WTC11 (cell line): ENCODE data around the gene SOCS1. TPM values are rescaled to one million over a fixed set of nuclear protein-coding genes. Genes with fewer than 3 reads are reported as not detected.

Source experiments
- ATAC-seq: fragments of 200-7000 bp; cut with Tn5 transposase; 2 replicates; pipeline ENCODE4 v1.10.0; 2021; ENCODE audit warnings: mild to moderate bottlenecking, moderate library complexity
- CTCF ChIA-PET: fragments of 300-600 bp; sonication (Branson Sonifier 250); formaldehyde crosslinking; loops from one replicate; lab custom pipeline; 2021; ENCODE audit warnings: antibody characterized with exemption; lab: Charles Lee
- POLR2A ChIA-PET: fragments of 350-600 bp; sonication (Branson Sonifier 250); formaldehyde crosslinking; loops from one replicate; lab custom pipeline; 2021; ENCODE audit warnings: antibody characterized with exemption; lab: Charles Lee
- DNase-seq: peaks from one replicate; pipeline ENCODE4 v3.0.0; 2021; ENCODE audit warnings: low spot score
- H3K27ac Mint-ChIP-seq: 2 replicates; pipeline ENCODE4 v1.8.0; 2021; ENCODE audit warnings: mixed read lengths
- H3K27me3 Mint-ChIP-seq: 2 replicates; pipeline ENCODE4 v1.8.0; 2021; ENCODE audit warnings: low read depth, mild to moderate bottlenecking, moderate library complexity, mixed read lengths
- H3K36me3 Mint-ChIP-seq: 2 replicates; pipeline ENCODE4 v1.8.0; 2021; ENCODE audit warnings: mixed read lengths
- H3K4me1 Mint-ChIP-seq: 2 replicates; pipeline ENCODE4 v1.8.0; 2022; ENCODE audit warnings: mixed read lengths
- H3K4me3 Mint-ChIP-seq: 2 replicates; pipeline ENCODE4 v1.8.0; 2021; ENCODE audit warnings: mild to moderate bottlenecking, moderate library complexity, mixed read lengths
- H3K9me3 Mint-ChIP-seq: 2 replicates; pipeline ENCODE4 v1.8.0; 2021; ENCODE audit warnings: mixed read lengths
- ATF3 ChIP-seq: sonication (generic); formaldehyde crosslinking; conservative IDR thresholded peaks from 2 replicates; pipeline ENCODE4 v1.8.1; 2022; ENCODE audit warnings: mild to moderate bottlenecking, missing genetic modification reagents
- ATF6 ChIP-seq: sonication (generic); formaldehyde crosslinking; IDR thresholded peaks from 2 replicates; pipeline ENCODE4 v1.8.1; 2023; ENCODE audit warnings: mild to moderate bottlenecking, missing genetic modification reagents
- CDX4 ChIP-seq: fragments of 250-450 bp; sonication (Bioruptor Pico); IDR thresholded peaks from 2 replicates; pipeline ENCODE4 v1.9.0; 2021; ENCODE audit warnings: moderate library complexity, mild to moderate bottlenecking, inconsistent platforms, borderline replicate concordance
- CTCF ChIP-seq: fragments of 200-600 bp; IDR thresholded peaks from 2 replicates; pipeline ENCODE4 v1.8.0; 2022; ENCODE audit warnings: antibody characterized with exemption
- EMX1 ChIP-seq: fragments of 250-450 bp; sonication (Bioruptor Pico); IDR thresholded peaks from 2 replicates; pipeline ENCODE4 v1.8.0; 2021; ENCODE audit warnings: mild to moderate bottlenecking
- ERG ChIP-seq: fragments of 250-450 bp; sonication (Bioruptor Pico); IDR thresholded peaks from 2 replicates; pipeline ENCODE4 v1.8.0; 2021; ENCODE audit warnings: mild to moderate bottlenecking
- ESRRA ChIP-seq: sonication (generic); formaldehyde crosslinking; IDR thresholded peaks from 2 replicates; pipeline ENCODE4 v1.8.1; 2022; ENCODE audit warnings: mild to moderate bottlenecking, missing genetic modification reagents, borderline replicate concordance
- FOXJ3 ChIP-seq: sonication (generic); formaldehyde crosslinking; IDR thresholded peaks from 2 replicates; pipeline ENCODE4 v1.9.0; 2021; ENCODE audit warnings: missing genetic modification reagents, mild to moderate bottlenecking, borderline replicate concordance
- GTF2I ChIP-seq: fragments of 250-450 bp; sonication (Bioruptor Pico); conservative IDR thresholded peaks from 2 replicates; pipeline ENCODE4 v1.4.0; 2021; ENCODE audit warnings: mild to moderate bottlenecking
- JAZF1 ChIP-seq: fragments of 250-450 bp; sonication (Bioruptor Pico); IDR thresholded peaks from 2 replicates; pipeline ENCODE4 v1.9.0; 2021; ENCODE audit warnings: moderate library complexity, mild to moderate bottlenecking, inconsistent platforms
- MLX ChIP-seq: sonication (generic); formaldehyde crosslinking; IDR thresholded peaks from 2 replicates; pipeline ENCODE4 v1.8.1; 2023; ENCODE audit warnings: mild to moderate bottlenecking, missing genetic modification reagents, moderate library complexity
- NFATC4 ChIP-seq: fragments of 250-450 bp; sonication (Bioruptor Pico); IDR thresholded peaks from 2 replicates; pipeline ENCODE4 v1.9.0; 2021; ENCODE audit warnings: mild to moderate bottlenecking
- NFYB ChIP-seq: sonication (generic); formaldehyde crosslinking; conservative IDR thresholded peaks from 2 replicates; pipeline ENCODE4 v1.8.0; 2022; ENCODE audit warnings: low read depth, missing genetic modification reagents
- SMAD3 ChIP-seq: sonication (generic); formaldehyde crosslinking; IDR thresholded peaks from 2 replicates; pipeline ENCODE4 v1.8.0; 2022; ENCODE audit warnings: missing genetic modification reagents, mild to moderate bottlenecking, borderline replicate concordance
- TCF7 ChIP-seq: sonication (generic); formaldehyde crosslinking; IDR thresholded peaks from 2 replicates; pipeline ENCODE4 v1.8.0; 2022; ENCODE audit warnings: mild to moderate bottlenecking, low read depth, missing genetic modification reagents, moderate library complexity
- TEAD4 ChIP-seq: sonication (generic); formaldehyde crosslinking; IDR thresholded peaks from 2 replicates; pipeline ENCODE4 v1.8.0; 2022; ENCODE audit warnings: mild to moderate bottlenecking, missing genetic modification reagents
- TP53 ChIP-seq: sonication (generic); formaldehyde crosslinking; IDR thresholded peaks from 2 replicates; pipeline ENCODE4 v1.8.1; 2023; ENCODE audit warnings: mild to moderate bottlenecking, missing genetic modification reagents
- USF1 ChIP-seq: sonication (generic); formaldehyde crosslinking; IDR thresholded peaks from 2 replicates; pipeline ENCODE4 v1.8.0; 2022; ENCODE audit warnings: mild to moderate bottlenecking, missing genetic modification reagents
- ZNF219 ChIP-seq: sonication (generic); formaldehyde crosslinking; IDR thresholded peaks from 2 replicates; pipeline ENCODE4 v1.8.0; 2023; ENCODE audit warnings: missing genetic modification reagents, mild to moderate bottlenecking, borderline replicate concordance
- ZNF232 ChIP-seq: sonication (generic); formaldehyde crosslinking; IDR thresholded peaks from 2 replicates; pipeline ENCODE4 v1.8.0; 2022; ENCODE audit warnings: mild to moderate bottlenecking, missing genetic modification reagents
- ZNF281 ChIP-seq: sonication (generic); formaldehyde crosslinking; IDR thresholded peaks from 2 replicates; pipeline ENCODE4 v1.8.0; 2023; ENCODE audit warnings: mild to moderate bottlenecking, missing genetic modification reagents
- ZNF317 ChIP-seq: sonication (generic); formaldehyde crosslinking; IDR thresholded peaks from 2 replicates; pipeline ENCODE4 v1.8.1; 2023; ENCODE audit warnings: low read depth, mild to moderate bottlenecking, moderate library complexity, missing genetic modification reagents, borderline replicate concordance
- ZNF416 ChIP-seq: fragments of 250-450 bp; sonication (Bioruptor Pico); IDR thresholded peaks from 2 replicates; pipeline ENCODE4 v1.9.0; 2021; ENCODE audit warnings: mild to moderate bottlenecking, inconsistent platforms
- ZNF423 ChIP-seq: fragments of 250-450 bp; sonication (Bioruptor Pico); IDR thresholded peaks from 2 replicates; pipeline ENCODE4 v2.1.2; 2022; ENCODE audit warnings: mild to moderate bottlenecking, moderate library complexity
- total RNA-seq: library from RNA; stranded (reverse); gene quantifications from 3 replicates; pipeline ENCODE4 v1.2.3, GENCODE V29; 2021

The SOCS1 gene
- total RNA-seq, 1 experiment from 2014 or later, result 62.3 TPM

- Mint-ChIP-seq H3K4me1 (peaks cover 10% of the 10 kb centered on the region), H3K4me3 (no peak overlapping the region), H3K27me3 (no peaks in the 10 kb centered on the region), H3K36me3 (peaks cover 2% of the 10 kb centered on the region; the same call in 1 of the 2 replicates), H3K27ac (no peak overlapping the region), H3K9me3 (peaks cover 12% of the 10 kb centered on the region)
- CTCF ChIA-PET, result interaction anchor here (1.4 kb wide), 2 partner anchors 163 to 238 kb away, joined by 4 to 5 read pairs; no protein-coding TSS in a partner anchor
- no peak for DNase-seq
- POLR2A ChIA-PET, result no interaction called here
- no peak for ATAC-seq
- no peak for TF ChIP-seq ZNF416 (CRISPR knock-in tag)
- no peak for TF ChIP-seq ATF6 (CRISPR knock-in tag)
- TF ChIP-seq TCF7 (CRISPR knock-in tag), result no peak
- TF ChIP-seq JAZF1, result no peak
- no peak for TF ChIP-seq CDX4 (CRISPR knock-in tag)
- no peak for TF ChIP-seq TP53 (CRISPR knock-in tag)
- TF ChIP-seq GTF2I (CRISPR knock-in tag), result no peak
- TF ChIP-seq SMAD3, result no peak
- no peak for TF ChIP-seq ZNF281 (CRISPR knock-in tag)
- TF ChIP-seq ZNF317 (CRISPR knock-in tag), result no peak
- no peak for TF ChIP-seq ESRRA (CRISPR knock-in tag)
- TF ChIP-seq FOXJ3, result no peak
- TF ChIP-seq ERG, result no peak
- no peak for TF ChIP-seq ATF3 (CRISPR knock-in tag)
- TF ChIP-seq ZNF232 (CRISPR knock-in tag), result no peak
- no peak for TF ChIP-seq ZNF423 (CRISPR knock-in tag)
- no peak for TF ChIP-seq MLX (CRISPR knock-in tag)
These were observed 46.9 kb downstream of the SOCS1 start for GRCh38 chr16:11208916-11209665.

- Mint-ChIP-seq H3K4me1 (peaks cover 17% of the 10 kb centered on the region), H3K36me3 (peaks cover 2% of the 10 kb centered on the region; the same call in 1 of the 2 replicates), H3K9me3 (peaks cover 12% of the 10 kb centered on the region), H3K4me3 (no peak overlapping the region), H3K27ac (no peak overlapping the region), H3K27me3 (no peaks in the 10 kb centered on the region; the same call in 1 of the 2 replicates)
- POLR2A ChIA-PET, result no interaction called here
- no peak for ATAC-seq
- CTCF ChIA-PET, result interaction anchor here (1.4 to 2.5 kb wide), 2 partner anchors 11 to 164 kb away, joined by 4 to 9 read pairs; no protein-coding TSS in a partner anchor
- DNase-seq, result no peak
- TF ChIP-seq CTCF, result no peak
- no peak for TF ChIP-seq NFATC4
- no peak for TF ChIP-seq ZNF219 (CRISPR knock-in tag)
- TF ChIP-seq TEAD4 (CRISPR knock-in tag), result no peak
- TF ChIP-seq NFYB (CRISPR knock-in tag), result peak; percentile 46; the same call in 1 of the 2 replicates
- TF ChIP-seq EMX1 (CRISPR knock-in tag), result no peak
- 0 out of 2 replicates have a peak, but pooled peaks have one; percentile 17 for TF ChIP-seq USF1 (CRISPR knock-in tag)
These were observed 48.4 kb downstream of the SOCS1 start for GRCh38 chr16:11207646-11208045.
